Measurements from ENCODE around the gene ADGRG3. TPM values are rescaled to one million over a fixed set of nuclear protein-coding genes. Genes with fewer than 3 reads are reported as not detected.

Gene ADGRG3
- total RNA-seq, 1 donor from 2014 or later: not detected

- no peak for DNase-seq (ENCODE audit: low read depth)
Observed at GRCh38 chr16:57679767-57680482, 11.8 kb downstream of the ADGRG3 start.

DNA sequence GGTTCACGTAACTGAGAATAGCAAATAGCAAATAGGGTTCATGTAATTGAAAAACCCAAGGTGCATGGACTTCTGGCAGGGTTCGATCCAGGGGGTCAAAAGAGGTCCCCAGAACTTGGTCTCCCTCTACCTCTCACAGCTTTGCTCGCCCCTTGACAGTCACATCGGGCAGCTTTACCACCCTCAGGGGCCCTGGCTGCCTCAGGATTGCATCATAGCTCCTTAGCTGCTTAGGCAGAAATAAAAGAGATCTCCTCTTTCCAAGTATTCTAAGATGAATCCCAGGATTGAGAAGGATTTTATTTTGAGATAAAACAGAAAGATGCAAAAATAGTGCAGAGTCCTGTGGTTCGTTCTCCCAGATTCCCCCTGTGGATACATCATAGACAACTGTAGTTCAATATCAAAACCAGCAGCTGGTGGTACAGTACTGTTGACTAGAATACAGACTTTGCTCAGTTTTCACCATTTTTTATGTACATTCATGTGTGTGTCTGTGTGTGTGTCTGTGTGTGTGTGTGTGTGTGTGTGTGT is 12.8 kb downstream of the ADGRG3 start:
- no peak for DNase-seq (ENCODE audit: low read depth)

GRCh38 chr16:57681950-57682728 is 14.0 kb downstream of the ADGRG3 start:
- DNase-seq (ENCODE audit: low read depth): no peak

- DNase-seq (ENCODE audit: low read depth): no peak
Observed at GRCh38 chr16:57682809-57683635, 14.9 kb downstream of the ADGRG3 start.

- DNase-seq (ENCODE audit: low read depth): no peak
Observed at GRCh38 chr16:57683636-57684545, 15.8 kb downstream of the ADGRG3 start.

DNA sequence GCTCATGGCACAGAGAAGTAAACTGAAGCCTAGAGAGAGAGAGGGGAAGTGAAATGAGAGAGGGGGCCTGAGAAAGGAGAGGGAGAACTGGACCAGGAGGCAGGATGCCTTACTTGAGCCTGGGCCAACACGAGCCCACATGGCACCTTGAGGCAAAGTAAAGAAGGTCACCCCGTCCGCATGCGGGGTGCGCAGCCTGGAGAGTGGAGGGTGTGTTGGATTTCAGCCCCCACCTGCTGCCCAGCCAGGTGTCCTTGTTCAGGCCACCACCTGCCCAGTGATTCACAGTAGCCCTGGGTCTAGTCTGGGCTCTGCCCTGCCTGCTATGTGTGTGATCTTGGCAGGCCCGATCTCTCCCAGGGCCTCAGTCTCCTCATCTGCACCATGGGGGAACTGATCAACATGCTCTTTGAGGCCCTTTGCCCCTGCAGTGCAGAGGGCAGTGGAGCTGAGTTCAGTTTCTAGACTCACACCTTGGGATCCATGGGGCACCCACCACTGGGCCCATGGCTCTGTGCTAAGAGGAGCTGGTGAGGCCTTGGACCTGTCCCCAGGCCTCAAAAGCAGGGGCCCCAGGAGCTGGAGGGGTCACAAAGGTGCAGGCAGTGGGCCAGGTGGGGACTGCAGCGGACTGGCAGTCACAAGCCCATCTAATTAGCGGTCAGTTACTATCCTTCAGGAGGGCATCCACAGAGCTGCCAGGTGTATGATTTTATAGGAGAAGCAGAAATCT is 16.7 kb downstream of the ADGRG3 start:
- DNase-seq (ENCODE audit: low read depth): no peak

DNA sequence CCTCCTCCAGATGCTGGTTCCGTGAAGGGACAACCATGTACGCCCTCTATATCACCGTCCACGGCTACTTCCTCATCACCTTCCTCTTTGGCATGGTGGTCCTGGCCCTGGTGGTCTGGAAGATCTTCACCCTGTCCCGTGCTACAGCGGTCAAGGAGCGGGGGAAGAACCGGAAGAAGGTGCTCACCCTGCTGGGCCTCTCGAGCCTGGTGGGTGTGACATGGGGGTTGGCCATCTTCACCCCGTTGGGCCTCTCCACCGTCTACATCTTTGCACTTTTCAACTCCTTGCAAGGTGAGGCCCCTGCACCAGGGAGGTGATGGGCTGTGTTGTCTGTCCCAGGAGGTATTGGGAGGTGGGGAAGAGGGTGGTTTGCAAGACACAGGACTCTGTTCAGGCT is 17.5 kb downstream of the ADGRG3 start:
- no peak for DNase-seq (ENCODE audit: low read depth)

- DNase-seq (ENCODE audit: low read depth): no peak
Observed at GRCh38 chr16:57686577-57686976, 18.5 kb downstream of the ADGRG3 start.

GRCh38 chr16:57687363-57687929 is 19.3 kb downstream of the ADGRG3 start:
- DNase-seq (ENCODE audit: low read depth): no peak

DNA sequence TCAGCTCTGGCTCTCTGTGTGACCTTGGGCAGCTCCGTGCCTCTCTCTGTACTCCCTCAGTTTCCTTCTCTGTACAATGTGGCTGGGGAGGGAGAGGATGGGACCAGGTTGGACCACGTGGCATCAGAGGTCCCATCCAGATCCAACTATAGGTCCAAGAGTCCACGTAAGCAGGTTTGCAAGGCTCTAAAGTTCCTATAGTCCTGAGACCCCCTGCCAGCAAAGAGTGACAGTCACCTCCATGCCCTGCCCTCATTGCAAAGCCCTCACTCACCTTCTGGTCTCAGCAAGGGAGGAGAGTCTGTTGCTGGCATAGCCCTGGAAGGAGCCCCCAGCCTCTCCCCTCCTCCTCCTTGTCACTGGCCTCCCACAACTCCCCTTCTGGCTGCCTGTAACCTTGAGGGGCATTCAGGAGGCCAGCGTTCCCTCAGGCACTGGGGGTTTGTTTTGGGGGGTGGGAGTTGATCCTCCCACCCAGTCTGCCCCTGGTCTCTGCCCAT is 20.4 kb downstream of the ADGRG3 start:
- no peak for DNase-seq (ENCODE audit: low read depth)

GRCh38 chr16:57688987-57689761 is 21.1 kb downstream of the ADGRG3 start:
- DNase-seq (ENCODE audit: low read depth): no peak

DNA sequence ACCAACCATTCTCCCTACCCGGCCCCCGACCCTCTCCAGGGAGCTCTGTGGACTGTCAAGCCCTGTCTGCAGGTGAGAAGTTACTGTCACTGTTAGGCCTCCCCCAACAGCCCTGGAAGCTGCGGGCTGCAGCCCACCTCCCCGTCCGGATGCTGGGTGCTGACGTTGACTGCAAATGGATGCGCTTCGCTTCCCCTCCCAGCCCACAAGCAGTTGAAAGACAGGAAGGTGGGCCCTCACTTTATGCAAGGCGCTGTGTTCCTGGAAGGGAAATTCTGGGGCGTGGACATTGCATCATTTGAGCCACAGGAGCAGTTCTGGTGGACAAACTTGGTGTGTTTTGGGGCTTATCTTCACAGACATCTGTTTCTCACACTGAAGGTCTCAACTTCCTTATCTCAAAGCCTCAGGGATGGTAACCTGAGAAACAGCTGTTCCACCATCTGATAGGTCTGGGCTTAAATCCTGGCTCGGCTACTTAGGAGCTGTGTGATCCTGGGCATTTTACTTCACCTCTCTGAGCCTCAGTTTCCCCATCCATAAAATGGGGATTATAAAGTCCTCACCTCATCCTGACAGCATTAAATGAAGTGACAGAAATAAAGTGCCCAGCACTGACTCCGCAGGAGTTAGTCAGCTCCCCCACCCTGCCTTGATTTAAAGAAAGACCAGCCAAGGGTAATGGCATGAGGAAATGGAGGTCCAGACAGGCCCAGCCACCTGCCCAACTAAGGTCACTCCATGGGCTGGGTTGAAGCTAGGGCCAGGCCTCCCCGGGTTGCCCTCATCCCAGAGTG is 21.9 kb downstream of the ADGRG3 start:
- no peak for DNase-seq (ENCODE audit: low read depth)

GRCh38 chr16:57690782-57691471 is 22.8 kb downstream of the ADGRG3 start:
- DNase-seq (ENCODE audit: low read depth): no peak

DNA sequence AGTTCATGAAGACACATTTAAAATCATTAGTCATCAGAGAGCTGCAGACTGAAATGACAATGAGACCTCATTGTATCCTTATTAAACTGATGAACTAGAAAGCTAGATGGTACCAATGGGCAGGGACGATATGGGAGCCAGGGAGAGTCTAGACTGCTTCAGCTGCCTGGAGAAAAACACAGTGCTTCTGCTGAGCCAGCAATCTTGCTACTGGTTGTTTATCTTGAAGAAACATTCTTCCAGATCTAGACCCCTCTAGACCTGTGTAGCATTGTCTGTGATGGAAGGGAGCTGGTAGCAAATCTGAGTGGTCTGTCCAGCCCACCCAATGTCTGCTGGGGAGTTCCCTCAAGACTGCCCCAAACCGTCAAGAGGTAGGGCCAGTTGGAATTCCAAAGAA is 24.5 kb downstream of the ADGRG3 start:
- no peak for DNase-seq (ENCODE audit: low read depth)

GRCh38 chr16:57693550-57693949 is 25.4 kb downstream of the ADGRG3 start:
- no peak for DNase-seq (ENCODE audit: low read depth)

DNA sequence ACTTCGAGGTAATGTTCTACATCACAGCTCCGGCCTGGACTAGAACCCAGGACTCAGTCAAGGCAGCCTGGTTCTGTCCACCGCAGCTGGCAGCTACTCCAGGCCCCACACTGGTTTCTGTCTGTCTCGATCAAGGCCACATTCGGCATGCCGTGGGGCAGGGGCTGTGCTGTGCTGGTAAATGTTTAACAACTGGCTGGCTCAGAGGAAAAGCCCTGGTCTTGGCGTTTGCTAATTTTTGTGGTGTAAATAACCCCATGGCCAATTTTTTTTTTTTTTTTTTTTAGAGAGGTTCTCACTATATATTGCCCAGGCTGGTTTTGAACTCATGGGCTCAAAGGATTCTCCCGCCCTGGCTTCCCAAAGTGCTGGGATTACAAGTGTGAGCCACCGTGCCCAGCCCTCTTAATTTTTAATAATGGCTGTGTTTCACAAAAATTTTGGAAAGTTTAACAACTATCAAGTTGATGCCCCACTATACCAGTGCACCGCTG is 26.2 kb downstream of the ADGRG3 start:
- no peak for DNase-seq (ENCODE audit: low read depth)
